HFFc6 (cell line): ENCODE data around the gene FAHD2B. TPM values are rescaled to one million over a fixed set of nuclear protein-coding genes. Genes with fewer than 3 reads are reported as not detected.
"Not testable (repeated sequence)": the region's sequence is repeated elsewhere in the genome, so short reads cannot be mapped to it uniquely, and the experiment has no call there.

Experiments
- DNase-seq: peaks from one replicate; pipeline ENCODE4 v3.0.0-alpha.2; 2018
- H3K27ac Mint-ChIP-seq: 2 replicates; pipeline ENCODE4 v1.8.0; 2020; ENCODE audit warnings: mild to moderate bottlenecking, mixed read lengths
- H3K27me3 Mint-ChIP-seq: 2 replicates; pipeline ENCODE4 v1.8.0; 2021; ENCODE audit warnings: mild to moderate bottlenecking, moderate library complexity, mixed read lengths; ENCODE audit not compliant: insufficient read depth
- H3K36me3 Mint-ChIP-seq: 2 replicates; pipeline ENCODE4 v1.8.0; 2021; ENCODE audit warnings: low read depth, mixed read lengths
- H3K4me1 Mint-ChIP-seq: 2 replicates; pipeline ENCODE4 v1.8.0; 2020; ENCODE audit warnings: low read depth, mixed read lengths
- H3K4me3 Mint-ChIP-seq: 2 replicates; pipeline ENCODE4 v1.8.0; 2020; ENCODE audit warnings: mild to moderate bottlenecking, moderate library complexity, mixed read lengths
- H3K9me3 Mint-ChIP-seq: 2 replicates; pipeline ENCODE4 v1.8.0; 2020; ENCODE audit warnings: mild to moderate bottlenecking, mixed read lengths
- total RNA-seq, 6 experiments: library from RNA; stranded (reverse); fragmentation: NEBNext Ultra II Directional; extraction: Animal tissue kit (Norgen Biotek cat#: 25700); gene quantifications; 2 replicates in 1 of 6; 3 replicates in 5 of 6; pipeline ENCODE4 v1.2.3, GENCODE V29; 2021
- TF ChIP-seq, protein P1 (sequence below): fragments of 200-600 bp; sonication (generic); IDR thresholded peaks from 2 replicates; pipeline ENCODE4 v1.5.0; 2021; ENCODE audit warnings: antibody characterized with exemption, mild to moderate bottlenecking

Gene FAHD2B
- total RNA-seq, 6 experiments from 2014 or later: 2.7 to 6.6 (median 3.9) TPM

- no peaks in the 10 kb centered on the region for H3K36me3 Mint-ChIP-seq
- H3K4me1 Mint-ChIP-seq: no peaks in the 10 kb centered on the region
- no peak overlapping the region for H3K4me3 Mint-ChIP-seq
- no peak for DNase-seq
- H3K27me3 Mint-ChIP-seq: peaks cover 27% of the 10 kb centered on the region
- no peak overlapping the region for H3K27ac Mint-ChIP-seq
- H3K9me3 Mint-ChIP-seq: no peaks in the 10 kb centered on the region
- TF ChIP-seq, protein P1, sequence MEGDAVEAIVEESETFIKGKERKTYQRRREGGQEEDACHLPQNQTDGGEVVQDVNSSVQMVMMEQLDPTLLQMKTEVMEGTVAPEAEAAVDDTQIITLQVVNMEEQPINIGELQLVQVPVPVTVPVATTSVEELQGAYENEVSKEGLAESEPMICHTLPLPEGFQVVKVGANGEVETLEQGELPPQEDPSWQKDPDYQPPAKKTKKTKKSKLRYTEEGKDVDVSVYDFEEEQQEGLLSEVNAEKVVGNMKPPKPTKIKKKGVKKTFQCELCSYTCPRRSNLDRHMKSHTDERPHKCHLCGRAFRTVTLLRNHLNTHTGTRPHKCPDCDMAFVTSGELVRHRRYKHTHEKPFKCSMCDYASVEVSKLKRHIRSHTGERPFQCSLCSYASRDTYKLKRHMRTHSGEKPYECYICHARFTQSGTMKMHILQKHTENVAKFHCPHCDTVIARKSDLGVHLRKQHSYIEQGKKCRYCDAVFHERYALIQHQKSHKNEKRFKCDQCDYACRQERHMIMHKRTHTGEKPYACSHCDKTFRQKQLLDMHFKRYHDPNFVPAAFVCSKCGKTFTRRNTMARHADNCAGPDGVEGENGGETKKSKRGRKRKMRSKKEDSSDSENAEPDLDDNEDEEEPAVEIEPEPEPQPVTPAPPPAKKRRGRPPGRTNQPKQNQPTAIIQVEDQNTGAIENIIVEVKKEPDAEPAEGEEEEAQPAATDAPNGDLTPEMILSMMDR: no peak
Measured at GRCh38 chr2:97068074-97068473, 26.6 kb downstream of the FAHD2B start.

DNA sequence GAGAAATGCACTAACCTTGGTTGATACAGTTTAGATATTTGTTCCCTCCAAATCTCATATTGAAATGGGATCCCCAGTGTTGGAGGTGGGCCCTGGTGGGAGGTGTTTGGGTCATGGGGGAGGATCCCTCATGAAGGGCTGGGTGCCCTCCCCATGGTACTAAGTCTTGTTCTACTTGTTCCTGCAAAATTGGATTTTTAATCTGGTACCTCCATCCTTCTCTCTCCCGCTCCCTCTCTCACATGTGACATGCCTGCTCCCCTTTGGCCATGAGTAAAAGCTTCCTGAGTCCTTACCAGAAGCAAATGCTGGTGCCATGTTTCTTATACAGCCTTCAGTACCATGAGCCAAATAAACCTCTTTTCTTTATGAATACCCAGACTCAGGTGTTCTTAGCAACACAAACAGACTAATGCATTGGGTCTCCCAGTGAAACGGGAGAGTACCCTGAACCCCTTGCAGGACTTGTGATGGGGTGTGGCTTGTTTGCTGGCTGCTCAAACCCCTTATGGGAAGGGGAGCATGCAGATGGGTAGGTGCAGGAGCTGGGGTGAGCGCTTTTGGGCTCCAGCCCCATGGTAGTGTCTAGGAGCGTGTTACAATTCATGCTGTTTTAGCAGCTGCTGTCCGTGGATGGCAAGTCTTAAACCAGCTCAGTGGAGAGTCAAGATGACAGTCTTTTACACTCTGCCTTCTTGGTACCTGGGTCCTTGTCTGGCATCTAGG lies 27.2 kb downstream of the FAHD2B start:
- no peaks in the 10 kb centered on the region for H3K36me3 Mint-ChIP-seq
- H3K27ac Mint-ChIP-seq: no peak overlapping the region
- TF ChIP-seq, protein P1: no peak
- H3K4me1 Mint-ChIP-seq: no peaks in the 10 kb centered on the region
- no peaks in the 10 kb centered on the region for H3K9me3 Mint-ChIP-seq
- no peak for DNase-seq
- H3K4me3 Mint-ChIP-seq: no peak overlapping the region
- H3K27me3 Mint-ChIP-seq: peaks cover 31% of the 10 kb centered on the region

GRCh38 chr2:97066030-97066429 lies 28.7 kb downstream of the FAHD2B start:
- not testable (repeated sequence) for H3K4me3 Mint-ChIP-seq, H3K36me3 Mint-ChIP-seq, DNase-seq, H3K27ac Mint-ChIP-seq, H3K4me1 Mint-ChIP-seq, H3K9me3 Mint-ChIP-seq
- peaks cover 33% of the 10 kb centered on the region for H3K27me3 Mint-ChIP-seq

GRCh38 chr2:97062020-97062419 lies 32.7 kb downstream of the FAHD2B start:
- not testable (repeated sequence) for H3K9me3 Mint-ChIP-seq, H3K27ac Mint-ChIP-seq, H3K4me3 Mint-ChIP-seq, DNase-seq, H3K4me1 Mint-ChIP-seq, H3K36me3 Mint-ChIP-seq
- peaks cover 24% of the 10 kb centered on the region for H3K27me3 Mint-ChIP-seq

GRCh38 chr2:97059782-97060181 lies 34.9 kb downstream of the FAHD2B start:
- DNase-seq, H3K27ac Mint-ChIP-seq, H3K9me3 Mint-ChIP-seq, H3K4me3 Mint-ChIP-seq, H3K36me3 Mint-ChIP-seq, H3K4me1 Mint-ChIP-seq: not testable (repeated sequence)
- peaks cover 22% of the 10 kb centered on the region for H3K27me3 Mint-ChIP-seq

- not testable (repeated sequence) for H3K36me3 Mint-ChIP-seq, H3K27ac Mint-ChIP-seq, H3K9me3 Mint-ChIP-seq, H3K4me3 Mint-ChIP-seq, H3K4me1 Mint-ChIP-seq, DNase-seq
- H3K27me3 Mint-ChIP-seq: peaks cover 13% of the 10 kb centered on the region
Measured at GRCh38 chr2:97056150-97056549, 38.5 kb downstream of the FAHD2B start.

- H3K27me3 Mint-ChIP-seq: peaks cover 18% of the 10 kb centered on the region
- H3K36me3 Mint-ChIP-seq, H3K27ac Mint-ChIP-seq, DNase-seq, H3K4me3 Mint-ChIP-seq, H3K4me1 Mint-ChIP-seq, H3K9me3 Mint-ChIP-seq: not testable (repeated sequence)
Measured at GRCh38 chr2:97050032-97050431, 44.6 kb downstream of the FAHD2B start.

GRCh38 chr2:97048448-97048847 lies 46.2 kb downstream of the FAHD2B start:
- not testable (repeated sequence) for H3K9me3 Mint-ChIP-seq, DNase-seq, H3K4me3 Mint-ChIP-seq, H3K27ac Mint-ChIP-seq, H3K4me1 Mint-ChIP-seq, H3K36me3 Mint-ChIP-seq
- H3K27me3 Mint-ChIP-seq: peaks cover 19% of the 10 kb centered on the region

DNA sequence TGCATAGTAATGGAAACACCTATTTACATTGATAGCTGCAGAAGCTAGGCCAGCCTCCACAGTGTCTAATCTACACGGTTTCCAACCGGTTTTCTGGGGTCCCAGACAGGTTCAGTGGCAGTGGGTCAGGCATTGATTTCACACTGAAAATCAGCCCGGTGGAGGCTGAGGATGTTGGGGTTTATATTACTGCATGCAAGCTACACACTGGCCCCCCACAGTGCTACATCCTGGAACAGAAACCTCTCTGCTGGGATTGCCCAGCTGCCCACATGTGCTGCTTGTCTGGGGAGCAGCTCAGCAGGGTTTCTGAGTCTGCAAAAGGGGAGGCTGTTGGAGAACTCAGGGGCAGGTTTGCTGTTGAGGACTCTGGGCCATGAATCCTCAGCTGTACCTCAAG lies 48.0 kb downstream of the FAHD2B start:
- not testable (repeated sequence) for H3K27ac Mint-ChIP-seq, H3K9me3 Mint-ChIP-seq, H3K4me3 Mint-ChIP-seq, H3K4me1 Mint-ChIP-seq, H3K36me3 Mint-ChIP-seq, DNase-seq
- H3K27me3 Mint-ChIP-seq: peaks cover 29% of the 10 kb centered on the region

- peaks cover 29% of the 10 kb centered on the region for H3K27me3 Mint-ChIP-seq
Measured at GRCh38 chr2:97045895-97046499, 48.7 kb downstream of the FAHD2B start.

More at GRCh38 chr2:97045895-97046499, 48.7 kb downstream of the FAHD2B start:
- H3K27ac Mint-ChIP-seq, H3K9me3 Mint-ChIP-seq, H3K4me3 Mint-ChIP-seq, H3K4me1 Mint-ChIP-seq, DNase-seq, H3K36me3 Mint-ChIP-seq: not testable (repeated sequence)
